IMR-90 (cell line): ENCODE measurements around the gene KCNK15.

ENCODE experiments used
- BHLHE40 ChIP-seq: fragments of 150-350 bp; IDR thresholded peaks from 2 replicates; pipeline ENCODE4 v1.6.1; 2016; ENCODE audit warnings: mild to moderate bottlenecking, low read depth, low read length
- CEBPB ChIP-seq: IDR thresholded peaks from 2 replicates; pipeline ENCODE4 v1.6.1; 2012; ENCODE audit warnings: low read depth, low read length, improper control_type of control experiment
- CHD1 ChIP-seq: IDR thresholded peaks from 2 replicates; pipeline ENCODE4 v1.6.1; 2012; ENCODE audit warnings: low read depth, low read length, improper control_type of control experiment
- CTCF ChIP-seq: conservative IDR thresholded peaks from 2 replicates; pipeline ENCODE4 v1.5.1; 2012; ENCODE audit warnings: mild to moderate bottlenecking, low read depth, low read length, improper control_type of control experiment
- ELK1 ChIP-seq: fragments of 150-350 bp; IDR thresholded peaks from 2 replicates; pipeline ENCODE4 v1.6.1; 2016; ENCODE audit warnings: low read depth, mild to moderate bottlenecking, low read length, moderate library complexity, borderline replicate concordance
- MAFK ChIP-seq: IDR thresholded peaks from 2 replicates; pipeline ENCODE4 v1.6.1; 2012; ENCODE audit warnings: low read depth, low read length, improper control_type of control experiment
- NFE2L2 ChIP-seq: fragments of 150-350 bp; IDR thresholded peaks from 2 replicates; pipeline ENCODE4 v1.6.1; 2016; ENCODE audit warnings: low read depth, mild to moderate bottlenecking, low read length
- POLR2A ChIP-seq: IDR thresholded peaks from 2 replicates; pipeline ENCODE4 v1.6.1; 2012; ENCODE audit warnings: mild to moderate bottlenecking, low read depth, low read length
- RAD21 ChIP-seq: IDR thresholded peaks from 2 replicates; pipeline ENCODE4 v1.6.1; 2012; ENCODE audit warnings: low read length, improper control_type of control experiment
- USF2 ChIP-seq: fragments of 150-350 bp; IDR thresholded peaks from 2 replicates; pipeline ENCODE4 v1.6.1; 2017; ENCODE audit warnings: mild to moderate bottlenecking, antibody characterized with exemption, low read length, low read depth

- TF ChIP-seq MAFK (no peak), CTCF (no peak), BHLHE40 (no peak), NFE2L2 (no peak), ELK1 (no peak), USF2 (no peak), RAD21 (no peak), POLR2A (no peak), CEBPB (no peak), CHD1 (no peak)
Observed at GRCh38 chr20:44727651-44728050, 18.0 kb upstream of the KCNK15 start.
